Activated CD8-positive, alpha-beta memory T cell treated with anti-CD3 and anti-CD28 coated beads for 36 hours (primary cell): ENCODE results near the gene KLK2. TPM values are rescaled to one million over a fixed set of nuclear protein-coding genes. Genes with fewer than 3 reads are reported as not detected.

Experiments used
- CTCF ChIA-PET: fragments of 350-600 bp; sonication (Branson Sonifier 250); formaldehyde crosslinking; loops from one replicate; lab custom pipeline; 2021; ENCODE audit warnings: antibody characterized with exemption; lab: Charles Lee
- POLR2A ChIA-PET: fragments of 350-600 bp; sonication (Branson Sonifier 250); formaldehyde crosslinking; loops from one replicate; lab custom pipeline; 2021; ENCODE audit warnings: antibody characterized with exemption; lab: Charles Lee
- total RNA-seq, 2 experiments: library from RNA; stranded (reverse); gene quantifications; one replicate each; pipeline ENCODE4 v1.2.3, GENCODE V29; 2021

KLK2 gene
- total RNA-seq, 2 experiments from 2014 or later = not detected

DNA sequence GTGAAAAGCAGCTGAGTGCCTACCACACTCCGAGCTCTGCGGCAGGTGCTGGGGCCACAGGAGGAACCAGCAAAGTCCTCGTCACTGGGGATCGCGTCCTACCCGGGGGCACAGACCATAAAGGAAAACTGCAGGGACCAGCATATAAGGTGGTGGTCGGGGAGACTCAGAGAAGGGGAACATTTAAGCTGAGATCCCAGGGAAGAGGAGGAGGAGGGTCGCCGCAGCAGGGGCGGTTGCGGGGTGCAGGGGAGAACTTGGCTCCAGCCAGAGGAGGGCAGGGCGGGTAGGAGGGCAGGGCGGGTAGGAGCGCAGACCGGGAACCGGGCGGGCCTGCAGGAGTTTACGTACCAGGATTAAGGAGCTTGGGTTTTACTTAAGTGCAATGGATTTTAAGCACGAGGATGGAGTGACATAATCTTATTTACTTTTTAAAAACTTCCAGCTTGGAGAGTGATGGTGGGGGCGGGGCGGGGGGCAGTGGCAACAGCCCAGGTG is 38.9 kb downstream of the KLK2 start:
- ChIA-PET POLR2A (no interaction called here), CTCF (interaction anchor here (0.6 kb wide), 1 partner anchor 40 kb away, joined by 3 read pairs; no protein-coding TSS in a partner anchor)

DNA sequence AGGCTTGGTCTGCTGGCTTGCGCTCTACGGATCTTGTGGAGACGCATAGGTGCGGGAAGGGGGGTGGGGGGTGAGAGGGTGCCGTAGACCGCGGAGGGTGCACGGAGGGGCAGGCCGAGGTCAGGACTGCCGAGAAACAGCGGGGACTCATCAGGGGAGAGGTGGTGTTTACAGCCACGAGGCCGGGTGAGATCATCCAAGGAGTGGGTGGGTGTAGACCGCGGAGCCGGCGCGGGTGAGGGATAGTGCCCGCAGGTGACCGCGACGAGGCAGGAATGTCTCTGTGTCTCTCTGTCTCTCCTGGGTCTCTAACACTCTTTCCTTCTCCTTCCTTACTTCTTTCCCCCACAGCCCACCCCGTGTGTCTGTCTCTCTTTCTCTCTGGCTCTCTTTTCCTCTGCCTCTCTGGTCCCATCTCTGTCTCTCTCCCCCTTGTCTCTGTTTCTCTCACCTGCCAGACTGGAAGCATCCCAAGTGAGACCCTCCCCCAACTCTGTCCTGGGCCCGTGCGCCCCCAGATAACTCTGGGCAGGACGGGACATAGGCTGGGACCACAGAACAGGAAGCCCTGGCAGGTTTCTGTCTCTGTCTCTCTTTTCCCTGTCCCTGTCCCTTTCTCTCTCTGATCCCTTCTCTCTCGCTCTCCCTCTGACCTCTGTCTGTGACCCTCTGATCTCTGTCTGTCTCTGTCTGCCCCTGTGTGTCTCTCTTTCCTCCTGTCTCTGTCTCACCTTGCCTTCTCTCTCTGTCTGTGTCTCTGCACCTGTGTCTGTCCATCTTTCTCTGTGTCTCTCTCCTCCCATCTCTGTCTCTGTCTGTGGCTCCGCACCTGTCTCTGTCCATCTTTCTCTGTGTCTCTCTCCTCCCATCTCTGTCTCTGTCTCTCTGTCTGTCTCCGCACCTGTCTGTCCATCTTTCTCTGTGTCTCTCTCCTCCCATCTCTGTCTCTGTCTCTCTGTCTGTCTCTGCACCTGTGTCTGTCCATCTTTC is 39.8 kb downstream of the KLK2 start:
- CTCF ChIA-PET = no interaction called here
- POLR2A ChIA-PET = no interaction called here

DNA sequence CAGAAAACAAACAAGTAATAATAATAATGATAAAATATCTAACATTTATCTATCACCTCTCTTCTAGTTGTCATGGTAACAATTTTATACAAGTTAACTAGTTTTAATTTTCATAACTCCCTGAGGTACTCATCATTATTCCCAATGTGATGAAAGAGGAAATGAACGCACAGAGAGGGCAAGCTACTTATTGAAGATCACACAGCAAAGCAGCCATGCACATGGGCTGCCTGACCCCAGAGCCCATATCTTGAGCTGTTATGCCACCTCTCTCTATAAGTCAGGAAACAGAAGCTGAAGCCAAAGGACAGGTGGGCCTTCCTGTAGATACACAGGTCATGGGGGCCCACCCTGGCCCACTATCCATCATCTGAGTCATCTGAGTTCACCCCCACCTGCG is 42.8 kb downstream of the KLK2 start:
- ChIA-PET CTCF (no interaction called here), POLR2A (no interaction called here)

DNA sequence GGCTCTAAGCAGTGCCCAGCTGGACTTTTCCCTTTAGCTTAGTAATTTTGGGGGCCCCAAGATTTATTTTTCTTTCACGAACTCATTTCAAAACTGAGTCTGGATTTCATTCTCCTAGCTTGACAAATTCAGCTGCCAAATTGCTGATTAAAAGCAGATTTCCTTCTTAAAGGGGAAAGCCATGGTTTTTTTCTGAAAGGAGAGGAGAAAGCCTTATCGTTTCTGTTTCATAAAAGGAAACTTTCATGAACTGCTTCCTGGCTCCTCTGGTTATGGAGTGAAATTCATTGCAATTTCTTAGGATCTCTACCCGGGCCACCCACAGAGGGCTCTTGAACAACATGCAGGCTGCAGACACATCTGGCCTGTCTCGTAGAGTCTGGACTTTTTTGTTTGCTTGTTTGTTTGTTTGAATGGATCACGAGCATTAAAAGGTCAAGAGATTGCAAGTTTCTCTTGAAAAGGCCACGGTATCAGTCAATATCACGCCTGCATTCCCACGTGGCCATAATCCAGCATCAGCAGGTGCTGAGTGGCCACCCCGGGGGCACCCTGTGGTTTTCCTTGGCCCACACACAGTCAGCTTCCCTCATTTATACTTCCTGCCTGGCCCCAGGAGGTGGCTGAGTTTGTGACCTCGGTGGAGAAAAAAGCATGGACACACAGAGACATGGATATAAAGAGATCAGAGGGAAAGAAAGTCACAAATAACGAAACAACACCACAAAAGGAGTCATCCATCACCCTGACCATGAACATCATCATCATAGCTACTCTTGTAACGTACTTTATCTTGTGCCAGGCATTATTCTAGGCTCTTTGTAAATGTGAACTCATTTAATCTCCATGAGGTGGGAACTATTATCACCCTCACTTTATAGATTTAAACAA is 48.4 kb downstream of the KLK2 start:
- ChIA-PET POLR2A (interaction anchor here (0.6 kb wide), 1 partner anchor 126 kb away, joined by 3 read pairs; no protein-coding TSS in a partner anchor), CTCF (interaction anchor here (0.6 to 2.1 kb wide), 22 partner anchors 9 to 554 kb away, joined by 3 to 12 read pairs (median 3); partner anchors contain the start of gene POLD1)

DNA sequence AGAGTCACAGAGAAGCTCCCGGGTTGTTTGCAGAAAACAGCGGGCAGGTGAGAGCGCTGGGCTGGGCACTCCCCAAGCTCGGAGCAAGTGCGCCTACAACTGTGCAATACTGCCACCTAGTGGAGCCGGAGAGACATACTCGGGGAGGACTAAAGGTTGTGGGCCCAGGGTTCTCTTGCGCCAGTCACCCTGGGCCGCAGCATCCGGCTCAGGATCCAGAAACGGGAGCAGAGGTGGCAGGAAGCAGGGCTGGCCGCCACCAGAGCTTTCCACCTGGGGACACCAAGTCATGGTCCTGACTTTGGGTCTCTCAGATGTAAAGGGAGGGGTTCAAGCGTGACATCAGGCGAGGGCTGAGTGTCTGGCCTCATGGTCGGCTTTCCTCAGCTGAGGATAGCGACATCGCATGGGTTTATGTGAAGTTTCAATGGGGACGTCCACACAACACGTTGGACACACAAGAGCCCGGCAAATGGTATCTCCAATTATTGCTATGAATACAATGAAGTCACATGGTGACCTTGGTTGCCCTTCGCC is 49.1 kb downstream of the KLK2 start:
- CTCF ChIA-PET = interaction anchor here (0.6 to 2.1 kb wide), 22 partner anchors 8 to 555 kb away, joined by 3 to 12 read pairs (median 3); partner anchors contain the start of gene POLD1
- POLR2A ChIA-PET = interaction anchor here (0.6 kb wide), 1 partner anchor 127 kb away, joined by 3 read pairs; no protein-coding TSS in a partner anchor

DNA sequence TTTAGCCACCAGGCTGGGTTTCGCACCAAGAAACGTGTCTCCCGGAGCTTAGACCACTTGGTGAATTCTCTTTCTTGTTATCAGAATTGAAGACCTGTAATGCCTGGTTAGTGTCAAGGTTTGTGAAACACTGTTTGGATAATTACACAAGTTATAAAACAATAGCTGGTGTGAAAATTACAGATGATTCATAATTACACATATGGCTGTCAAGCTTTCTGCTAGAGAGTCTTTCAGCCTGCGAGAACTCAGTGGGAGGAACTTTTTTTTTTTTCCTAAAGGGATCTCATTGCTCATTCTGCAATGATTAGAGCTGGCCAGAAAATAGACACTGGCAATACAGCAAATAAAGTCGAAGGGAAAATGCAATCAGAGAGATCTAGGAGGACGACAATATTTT is 51.3 kb downstream of the KLK2 start:
- POLR2A ChIA-PET = no interaction called here
- CTCF ChIA-PET = interaction anchor here (0.6 kb wide), 1 partner anchor 317 kb away, joined by 3 read pairs; no protein-coding TSS in a partner anchor

DNA sequence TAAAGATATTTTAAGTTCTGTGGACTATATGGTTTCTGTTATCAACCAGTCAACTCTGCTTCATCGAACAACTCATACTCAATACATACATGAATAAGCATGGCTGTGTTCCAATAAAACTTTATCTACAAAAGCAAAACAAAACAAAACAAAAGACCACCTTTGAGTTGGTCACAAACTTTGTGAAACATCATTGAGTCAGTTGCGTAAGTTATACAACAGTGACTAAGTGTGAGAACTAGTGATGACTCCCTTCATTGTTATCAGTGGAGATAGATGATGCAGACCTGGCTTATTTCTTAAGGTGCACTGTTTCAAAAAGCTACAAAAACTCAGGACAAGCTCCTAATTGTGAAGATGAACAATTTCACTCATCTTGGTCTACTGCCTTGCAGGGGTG is 52.5 kb downstream of the KLK2 start:
- ChIA-PET CTCF (interaction anchor here (1.1 kb wide), 1 partner anchor 90 kb away, joined by 3 read pairs; no protein-coding TSS in a partner anchor), POLR2A (no interaction called here)

DNA sequence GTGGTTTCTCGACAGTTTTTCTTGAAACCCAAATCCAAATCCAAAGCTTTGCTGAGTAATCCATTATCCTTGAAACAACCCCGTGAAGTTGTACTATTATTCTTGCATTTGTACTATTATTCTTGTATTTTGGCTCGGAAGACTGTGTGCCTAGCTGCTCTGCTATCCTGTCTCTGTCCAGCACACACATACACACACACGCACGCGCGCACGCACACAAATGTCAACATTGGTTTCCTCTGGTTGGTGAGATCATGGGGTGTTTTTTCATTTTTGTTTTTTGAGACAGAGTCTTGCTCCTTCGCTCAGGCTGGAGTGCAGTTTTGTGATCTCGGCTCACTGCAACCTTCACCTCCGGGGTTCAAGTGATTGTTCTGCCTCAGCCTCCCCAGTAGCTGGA is 52.9 kb downstream of the KLK2 start:
- ChIA-PET CTCF (interaction anchor here (1.1 kb wide), 1 partner anchor 90 kb away, joined by 3 read pairs; no protein-coding TSS in a partner anchor), POLR2A (no interaction called here)

DNA sequence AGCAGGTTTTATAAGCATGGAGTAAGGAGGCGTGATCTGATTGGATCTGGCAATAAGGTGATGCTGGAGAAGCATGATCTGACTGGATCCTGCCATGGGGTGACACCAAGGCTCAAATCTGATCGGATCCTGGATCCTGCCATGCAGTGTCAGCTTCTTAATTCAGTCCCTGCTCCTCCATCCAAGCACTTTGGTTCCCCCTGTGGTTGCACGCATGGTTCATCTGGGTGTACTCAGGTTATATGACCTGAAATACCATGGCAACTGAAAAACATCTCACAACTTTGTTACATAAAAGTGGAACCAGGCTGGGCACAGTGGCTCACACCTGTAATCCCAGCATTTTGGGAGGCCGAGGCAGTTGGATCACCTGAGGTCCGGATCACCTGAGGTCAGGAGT is 55.6 kb downstream of the KLK2 start:
- ChIA-PET CTCF (no interaction called here), POLR2A (no interaction called here)

Other genes starting within 250 kb of the KLK2 start
- gene SYT3, start 233.6 kb upstream of the KLK2 start, total RNA-seq = under 1 TPM; 0.11 to 0.50 TPM
- under 1 TPM; 0.44 to 0.67 TPM for gene C19orf81, start 224.0 kb upstream of the KLK2 start, total RNA-seq
- not detected for gene SHANK1, start 153.6 kb upstream of the KLK2 start, total RNA-seq
- gene CLEC11A, start 150.1 kb upstream of the KLK2 start, total RNA-seq = under 1 TPM; 0.63 to 0.70 TPM
- not detected for gene GPR32, start 103.0 kb upstream of the KLK2 start, total RNA-seq
- gene ACP4, start 83.0 kb upstream of the KLK2 start, total RNA-seq = not detected
- under 1 TPM in 1 of 2 experiments, not detected in 1; 0.29 TPM for gene KLK1, start 49.7 kb upstream of the KLK2 start, total RNA-seq
- gene KLK15, start 39.9 kb upstream of the KLK2 start, total RNA-seq = not detected
- not detected for gene KLK3, start 18.5 kb upstream of the KLK2 start, total RNA-seq
- not detected for gene KLK4, start 38.0 kb downstream of the KLK2 start, total RNA-seq
- not detected for gene KLK5, start 79.6 kb downstream of the KLK2 start, total RNA-seq
- gene KLK6, start 96.2 kb downstream of the KLK2 start, total RNA-seq = not detected
- not detected for gene KLK7, start 110.5 kb downstream of the KLK2 start, total RNA-seq
- not detected for gene KLK8, start 128.2 kb downstream of the KLK2 start, total RNA-seq
- not detected for gene KLK10, start 146.3 kb downstream of the KLK2 start, total RNA-seq
- gene KLK11, start 153.2 kb downstream of the KLK2 start, total RNA-seq = not detected
- not detected for gene KLK12, start 161.6 kb downstream of the KLK2 start, total RNA-seq
- not detected for gene KLK13, start 191.7 kb downstream of the KLK2 start, total RNA-seq
- gene KLK14, start 209.4 kb downstream of the KLK2 start, total RNA-seq = under 1 TPM; 0.21 to 0.57 TPM
- 10 to 100 TPM; 11.5 to 12.1 TPM for gene CTU1, start 235.0 kb downstream of the KLK2 start, total RNA-seq